GM21390 (cell line): Measurements from ENCODE around the gene SSU72.
"Not testable (repeated sequence)": the region's sequence is repeated elsewhere in the genome, so short reads cannot be mapped to it uniquely, and the experiment has no call there.

Experiments
- ATAC-seq: cut with Tn5 transposase; IDR thresholded peaks from one replicate; pipeline ENCODE4 v1.9.1; 2021; ENCODE audit not compliant: unreplicated experiment

SSU72 gene

DNA sequence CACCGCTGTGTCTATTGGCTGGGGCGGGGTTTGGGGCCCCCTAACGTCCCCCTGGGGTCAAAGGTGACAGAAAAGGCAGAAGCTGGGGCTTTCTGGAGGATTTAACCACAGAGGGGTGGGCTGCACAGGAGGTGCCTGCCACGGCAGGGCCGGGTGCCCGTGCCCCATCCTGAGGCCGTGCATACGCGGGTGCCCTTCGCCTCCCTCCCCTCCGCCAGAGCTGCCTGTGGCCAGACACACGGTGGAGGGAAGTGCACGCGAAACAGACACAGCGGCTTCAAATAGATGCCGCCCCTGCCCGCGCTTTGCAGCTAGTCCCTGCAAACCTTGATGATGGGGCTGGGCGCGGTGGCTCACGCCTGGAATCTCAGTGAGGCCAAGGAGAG lies 65.2 kb downstream of the SSU72 start:
- not testable (repeated sequence) for ATAC-seq

DNA sequence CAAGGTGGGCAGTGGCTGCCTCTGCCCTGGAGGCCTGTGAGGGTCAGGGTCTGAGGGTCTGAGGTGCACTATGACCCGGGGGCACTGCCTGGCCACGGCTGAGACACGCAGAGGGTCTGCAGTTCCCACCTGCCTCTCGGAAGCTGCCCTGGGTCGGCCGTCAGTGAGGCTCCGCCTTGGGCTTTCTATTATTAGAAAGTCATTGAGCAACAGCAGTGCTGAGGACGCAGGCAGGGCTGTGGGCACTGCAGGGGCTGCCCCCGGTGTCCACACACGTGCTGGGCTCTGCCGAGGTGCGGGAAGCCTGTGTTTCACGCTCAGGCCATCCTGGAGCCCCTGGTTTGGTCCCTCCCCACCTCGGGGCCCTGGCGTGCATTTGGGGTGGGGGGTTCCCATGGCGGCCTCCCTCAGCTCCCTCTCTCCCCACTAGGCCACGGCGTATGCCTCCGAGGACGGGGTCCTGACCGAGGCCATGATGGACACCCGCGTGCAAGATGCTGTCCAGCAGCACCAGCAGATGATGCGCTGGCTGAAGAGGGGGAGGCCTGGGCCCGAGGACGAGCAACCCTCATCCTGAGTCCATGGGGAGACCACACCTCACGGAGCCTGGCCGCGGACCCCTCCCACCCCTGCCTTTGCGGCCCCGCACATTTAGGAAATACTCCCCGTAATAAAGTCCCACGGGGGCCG lies 65.7 kb downstream of the SSU72 start:
- ATAC-seq = not testable (repeated sequence)

DNA sequence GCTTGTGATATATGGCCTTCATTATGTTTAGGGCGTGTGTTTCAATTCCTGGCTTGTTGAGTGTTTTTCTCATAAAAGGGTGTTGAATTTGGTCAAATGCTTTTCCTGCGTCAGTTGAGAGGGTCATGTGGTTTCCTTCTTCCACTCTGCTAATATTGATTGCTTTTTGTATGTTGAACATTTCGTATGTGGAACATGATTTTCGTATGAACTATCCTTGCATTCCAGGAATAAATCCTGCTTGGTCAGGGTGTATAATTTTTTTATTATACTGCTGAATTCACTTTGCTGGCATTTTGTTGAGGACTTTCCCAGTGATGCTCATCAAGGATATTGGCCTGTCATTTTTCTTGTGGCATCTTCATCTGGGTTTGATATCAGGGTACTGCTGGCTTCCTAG lies 67.4 kb downstream of the SSU72 start:
- no peak for ATAC-seq

DNA sequence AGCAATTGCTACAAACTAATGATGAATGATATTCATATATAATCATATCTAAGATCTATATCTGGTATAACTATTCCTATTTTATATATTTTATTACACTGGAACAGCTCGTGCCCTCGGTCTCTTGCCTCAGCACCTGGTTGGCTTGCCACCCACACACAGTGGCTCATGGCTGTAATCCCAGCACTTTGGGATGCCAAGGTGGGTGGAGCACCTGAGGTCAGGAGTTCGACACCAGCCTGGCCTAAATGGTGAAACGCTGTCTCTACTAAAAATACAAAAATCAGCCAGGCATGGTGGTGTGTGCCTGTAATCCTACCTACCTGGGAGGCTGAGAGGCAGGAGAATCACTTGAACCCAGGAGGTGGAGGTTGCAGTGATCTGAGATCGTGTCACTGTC lies 68.9 kb downstream of the SSU72 start:
- ATAC-seq = not testable (repeated sequence)

DNA sequence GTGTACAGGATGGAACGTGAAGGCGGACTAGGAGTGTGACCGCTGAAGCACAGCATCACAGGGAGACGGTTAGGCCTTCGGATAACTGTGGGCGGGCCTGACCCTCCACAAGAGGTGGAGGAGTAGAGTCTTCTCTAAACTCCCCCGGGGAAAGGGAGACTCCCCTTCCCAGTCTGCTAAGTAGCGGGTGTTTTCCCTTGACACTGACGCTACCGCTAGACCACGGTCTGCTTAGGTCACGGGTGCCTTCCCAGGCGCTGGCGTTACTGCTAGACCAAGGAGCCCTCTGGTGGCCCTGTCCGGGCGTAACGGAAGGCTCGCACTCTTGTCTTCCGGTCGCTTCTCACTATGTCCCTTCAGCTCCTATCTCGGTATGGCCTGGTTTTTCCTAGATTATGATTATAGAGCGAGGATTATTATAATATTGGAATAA lies 69.3 kb downstream of the SSU72 start:
- not testable (repeated sequence) for ATAC-seq

DNA sequence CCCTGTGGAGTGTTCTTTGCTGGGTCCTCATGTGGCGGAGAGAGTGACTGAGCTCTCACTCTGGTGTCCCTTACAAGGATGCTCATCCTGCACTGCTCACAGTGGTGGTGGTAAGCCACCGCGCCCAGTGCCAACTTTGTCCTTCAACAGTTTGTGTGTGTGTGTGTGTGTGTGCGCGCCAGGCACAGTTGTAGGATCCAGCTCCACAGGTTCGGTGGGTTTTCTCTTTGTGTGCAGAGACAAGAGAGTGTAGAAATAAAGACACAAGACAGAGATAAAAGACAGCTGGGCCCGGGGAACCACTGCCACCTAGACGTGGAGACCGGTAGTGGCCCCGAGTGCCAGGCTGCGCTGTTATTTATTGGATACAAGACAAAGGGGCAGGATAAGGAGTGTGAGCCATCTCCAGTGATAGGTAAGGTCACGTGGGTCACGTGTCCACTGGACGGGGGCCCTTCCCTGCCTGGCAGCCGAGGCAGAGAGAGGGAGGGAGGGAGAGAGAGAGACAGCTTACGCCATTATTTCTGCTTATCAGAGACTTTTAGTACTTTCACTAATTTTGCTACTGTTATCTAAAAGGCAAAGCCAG lies 69.8 kb downstream of the SSU72 start:
- not testable (repeated sequence) for ATAC-seq

DNA sequence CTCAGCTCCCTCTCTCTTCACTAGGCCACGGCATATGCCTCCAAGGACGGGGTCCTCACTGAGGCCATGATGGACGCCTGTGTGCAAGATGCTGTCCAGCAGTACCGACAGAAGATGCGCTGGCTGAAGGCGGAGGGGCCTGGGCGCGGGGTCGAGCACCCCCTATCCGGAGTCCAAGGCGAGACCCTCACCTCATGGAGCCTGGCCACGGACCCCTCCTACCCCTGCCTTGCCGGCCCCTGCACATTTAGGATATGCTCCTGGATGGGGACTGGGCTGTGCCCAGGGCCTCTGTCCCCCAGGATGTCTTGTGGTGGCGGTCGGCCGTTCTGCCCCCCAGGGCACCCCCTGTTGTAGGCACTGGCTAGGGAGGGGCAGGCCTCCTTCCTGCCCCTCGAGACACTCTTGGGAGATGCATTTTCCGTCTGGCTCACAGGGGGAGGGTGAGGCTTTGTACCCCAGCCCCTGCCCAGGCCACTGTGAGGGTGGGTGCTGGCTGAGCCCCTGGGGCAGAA lies 79.1 kb downstream of the SSU72 start:
- not testable (repeated sequence) for ATAC-seq

DNA sequence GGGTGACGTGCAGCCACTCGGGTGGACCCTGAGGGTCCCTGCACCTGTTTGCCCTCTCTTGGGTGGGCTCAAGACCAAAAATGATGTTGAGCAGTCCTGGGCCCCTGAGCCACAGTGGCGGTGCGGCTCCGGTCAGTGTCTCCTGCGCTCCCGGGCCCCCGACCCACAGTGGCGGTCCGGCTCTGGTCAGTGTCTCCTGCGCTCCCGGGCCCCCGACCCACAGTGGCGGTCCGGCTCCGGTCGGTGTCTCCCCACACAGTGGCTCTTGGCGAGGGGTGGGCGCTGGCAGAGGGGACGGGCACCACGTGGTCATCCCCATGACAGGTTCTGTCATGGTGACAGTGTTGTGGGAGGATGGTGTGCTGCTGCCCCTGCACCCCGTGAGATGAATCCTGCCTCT lies 80.4 kb downstream of the SSU72 start:
- not testable (repeated sequence) for ATAC-seq
